ENCODE measurements around the gene RAB36. TPM values are rescaled to one million over a fixed set of nuclear protein-coding genes. Genes with fewer than 3 reads are reported as not detected.

Gene RAB36
- total and polyA plus RNA-seq, 9 of the 15 experiments (the other 6 are each of a cell fraction or from before 2014, with no cell fraction given): 0.04 to 0.50 (median 0.08) TPM; not detected in 3

- Histone ChIP-seq H3K79me2 (ENCODE audit: control insufficient read depth, insufficient read depth, low read length) (no peaks in the 10 kb centered on the region), H3K9me3 (replicated peaks; ENCODE audit: control insufficient read depth, insufficient read depth, low read depth, low read length) (no peaks in the 10 kb centered on the region), H4K20me1 (replicated peaks; ENCODE audit: control insufficient read depth, insufficient read depth, low read length) (peaks cover 76% of the 10 kb centered on the region), H3K36me3 (ENCODE audit: control insufficient read depth, insufficient read depth, low read length) (no peaks in the 10 kb centered on the region), H3K4me2 (ENCODE audit: insufficient read depth, low read length) (no peak overlapping the region), H3K9ac (ENCODE audit: insufficient read depth in 1 of 2, low read depth in 2 of 2, low read length in 2 of 2) (no peak overlapping the region), H2AFZ (ENCODE audit: low read depth, low read length) (no peak overlapping the region), H3K4me1 (replicated peaks in 1 of 2; ENCODE audit: control insufficient read depth in 2 of 2, insufficient read depth in 2 of 2, low read length in 2 of 2) (peaks cover 9 to 25% of the 10 kb centered on the region in 2 experiments; a peak in 4 of 5 replicates), H3K27ac (ENCODE audit: extremely low read depth, low read depth, low read length) (no peak overlapping the region), H3K9me1 (ENCODE audit: control insufficient read depth, insufficient read depth, low read length) (peaks cover 26% of the 10 kb centered on the region), H3K27me3 (ENCODE audit: control insufficient read depth in 2 of 2, insufficient read depth in 2 of 2, low read length in 2 of 2) (peaks cover 55 to 95% of the 10 kb centered on the region in 2 experiments), H3K4me3 (no peak overlapping the region)
- TF ChIP-seq RCOR1 (IDR thresholded peaks at IDR 0.05; ENCODE audit: borderline replicate concordance in 1 of 2, low read depth in 2 of 2, low read length in 2 of 2): peak in 1 of 2 experiments; percentile 28; a peak in 1 of 4 replicates
- peak; percentile 24; the same call in 1 of the 2 replicates for TF ChIP-seq SMC3 (conservative IDR thresholded peaks at IDR 0.05; ENCODE audit: insufficient read depth, low read depth, low read length)
- no peak for TF ChIP-seq TARDBP (IDR thresholded peaks at IDR 0.05)
- TF ChIP-seq JUN (IDR thresholded peaks at IDR 0.05; ENCODE audit: borderline replicate concordance, low read depth, low read length): 0 out of 2 replicates have a peak, but pooled peaks have one; percentile 9
- no peak for TF ChIP-seq JUN (CRISPR knock-in tag; IDR thresholded peaks at IDR 0.05; ENCODE audit: borderline replicate concordance)
- TF ChIP-seq, protein P1, sequence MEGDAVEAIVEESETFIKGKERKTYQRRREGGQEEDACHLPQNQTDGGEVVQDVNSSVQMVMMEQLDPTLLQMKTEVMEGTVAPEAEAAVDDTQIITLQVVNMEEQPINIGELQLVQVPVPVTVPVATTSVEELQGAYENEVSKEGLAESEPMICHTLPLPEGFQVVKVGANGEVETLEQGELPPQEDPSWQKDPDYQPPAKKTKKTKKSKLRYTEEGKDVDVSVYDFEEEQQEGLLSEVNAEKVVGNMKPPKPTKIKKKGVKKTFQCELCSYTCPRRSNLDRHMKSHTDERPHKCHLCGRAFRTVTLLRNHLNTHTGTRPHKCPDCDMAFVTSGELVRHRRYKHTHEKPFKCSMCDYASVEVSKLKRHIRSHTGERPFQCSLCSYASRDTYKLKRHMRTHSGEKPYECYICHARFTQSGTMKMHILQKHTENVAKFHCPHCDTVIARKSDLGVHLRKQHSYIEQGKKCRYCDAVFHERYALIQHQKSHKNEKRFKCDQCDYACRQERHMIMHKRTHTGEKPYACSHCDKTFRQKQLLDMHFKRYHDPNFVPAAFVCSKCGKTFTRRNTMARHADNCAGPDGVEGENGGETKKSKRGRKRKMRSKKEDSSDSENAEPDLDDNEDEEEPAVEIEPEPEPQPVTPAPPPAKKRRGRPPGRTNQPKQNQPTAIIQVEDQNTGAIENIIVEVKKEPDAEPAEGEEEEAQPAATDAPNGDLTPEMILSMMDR (IDR thresholded peaks at IDR 0.05 in 2 of 3, conservative IDR thresholded peaks at IDR 0.05 in 1 of 3; ENCODE audit: insufficient read depth in 2 of 3, low read depth in 1 of 3, low read length in 3 of 3): 0 out of 6 replicates have a peak, but pooled peaks of 1 of the 3 experiments have one; percentile 13
- no peak for TF ChIP-seq HDAC1 (IDR thresholded peaks at IDR 0.05)
- peak in 3 of 4 experiments; percentile 48 to 58 (median 57) for DNase-seq (ENCODE audit: extremely low read depth in 1 of 4, low spot score in 3 of 4)
- no TSS peak for BruUV-seq (replicated peaks)
- intact Hi-C loops (cut with micrococcal nuclease) (loop anchor here (5.0 to 10.0 kb wide), 2 partner anchors 399 to 656 kb away; no protein-coding TSS in a partner anchor), in situ Hi-C loops (cut with MboI) (no loop called here)
- no peak for FAIRE-seq
- ChIA-PET CTCF (ENCODE audit: low intra/inter-chr PET ratio) (no interaction called here), POLR2A (interaction anchor here (0.6 to 19.0 kb wide), 16 partner anchors 8 to 186 kb away, joined by 3 to 414 read pairs (median 6); partner anchors contain the start of gene RAB36)
- WGBS (ENCODE audit: insufficient coverage, low coverage, missing lambda C conversion rate): 2% methylated on average over 4 of the region's 4 CpGs
- no peak for ATAC-seq
Measured at GRCh38 chr22:23121000-23121421, 24.3 kb upstream of the RAB36 start.

Data from K562 (cell line).